22Rv1 (cell line): ENCODE measurements around the gene TRAF3.

Source experiments
- H3K27ac ChIP-seq: fragments of 450-650 bp; 2 replicates; pipeline ENCODE4 v1.5.1; 2017
- ZFX ChIP-seq: fragments of 450-650 bp; IDR thresholded peaks from 2 replicates; pipeline ENCODE4 v1.6.1; 2017; ENCODE audit warnings: antibody characterized with exemption, borderline replicate concordance
- TF ChIP-seq, protein P1 (sequence below): fragments of 450-650 bp; IDR thresholded peaks from 2 replicates; pipeline ENCODE4 v1.5.1; 2017; ENCODE audit warnings: mild to moderate bottlenecking

TRAF3 gene

DNA sequence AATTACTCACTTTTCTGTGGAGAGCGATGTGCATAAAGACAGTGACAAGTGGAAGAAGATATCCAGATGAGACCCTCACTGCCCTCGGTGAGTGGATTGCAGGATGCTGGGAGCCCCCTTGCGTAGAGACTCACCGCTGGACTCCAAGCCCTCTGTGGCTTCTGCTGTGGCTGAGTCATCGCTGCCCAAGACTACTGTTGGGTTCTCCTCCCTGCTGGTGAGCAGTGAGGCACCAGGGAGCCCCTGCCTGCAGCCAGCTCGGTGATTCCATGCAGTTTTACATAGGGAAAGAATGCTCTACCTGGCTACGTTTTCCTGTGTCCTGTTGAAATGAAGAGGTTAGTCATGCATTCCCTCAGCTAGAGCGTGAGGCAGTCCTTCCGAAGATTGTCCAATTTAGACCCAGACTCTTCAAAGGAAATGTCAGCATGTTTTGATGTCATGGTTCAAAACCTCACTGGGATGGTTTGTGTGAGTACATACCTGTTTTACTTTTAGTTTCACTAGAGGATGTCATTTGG, 28.2 kb downstream of the TRAF3 start:
- H3K27ac ChIP-seq, result no peak overlapping the region
- TF ChIP-seq, protein P1, sequence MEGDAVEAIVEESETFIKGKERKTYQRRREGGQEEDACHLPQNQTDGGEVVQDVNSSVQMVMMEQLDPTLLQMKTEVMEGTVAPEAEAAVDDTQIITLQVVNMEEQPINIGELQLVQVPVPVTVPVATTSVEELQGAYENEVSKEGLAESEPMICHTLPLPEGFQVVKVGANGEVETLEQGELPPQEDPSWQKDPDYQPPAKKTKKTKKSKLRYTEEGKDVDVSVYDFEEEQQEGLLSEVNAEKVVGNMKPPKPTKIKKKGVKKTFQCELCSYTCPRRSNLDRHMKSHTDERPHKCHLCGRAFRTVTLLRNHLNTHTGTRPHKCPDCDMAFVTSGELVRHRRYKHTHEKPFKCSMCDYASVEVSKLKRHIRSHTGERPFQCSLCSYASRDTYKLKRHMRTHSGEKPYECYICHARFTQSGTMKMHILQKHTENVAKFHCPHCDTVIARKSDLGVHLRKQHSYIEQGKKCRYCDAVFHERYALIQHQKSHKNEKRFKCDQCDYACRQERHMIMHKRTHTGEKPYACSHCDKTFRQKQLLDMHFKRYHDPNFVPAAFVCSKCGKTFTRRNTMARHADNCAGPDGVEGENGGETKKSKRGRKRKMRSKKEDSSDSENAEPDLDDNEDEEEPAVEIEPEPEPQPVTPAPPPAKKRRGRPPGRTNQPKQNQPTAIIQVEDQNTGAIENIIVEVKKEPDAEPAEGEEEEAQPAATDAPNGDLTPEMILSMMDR, result no peak
- TF ChIP-seq ZFX, result no peak

GRCh38 chr14:102805941-102806340, 28.7 kb downstream of the TRAF3 start:
- H3K27ac ChIP-seq, result no peak overlapping the region

DNA sequence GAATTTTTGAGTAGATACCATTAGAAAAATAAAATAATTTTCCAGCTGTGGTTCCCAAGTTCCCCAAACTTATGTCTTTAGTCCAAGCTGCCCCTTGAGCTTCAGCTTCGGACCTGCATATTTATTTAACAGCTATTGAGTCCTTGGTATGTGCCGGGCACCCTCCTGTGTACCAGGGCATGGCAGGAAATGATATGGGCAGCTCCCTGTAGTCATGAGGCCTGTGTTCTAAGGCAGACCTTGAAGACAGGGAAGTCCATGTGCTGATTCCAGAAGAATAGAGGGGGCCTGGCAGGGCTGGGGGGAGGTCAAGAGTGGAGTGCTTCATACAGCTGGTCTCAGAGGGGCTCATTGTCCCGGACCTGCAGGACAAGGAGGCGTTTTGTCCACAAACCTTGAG, 29.2 kb downstream of the TRAF3 start:
- no peak overlapping the region for H3K27ac ChIP-seq

More at GRCh38 chr14:102805941-102806340, 28.7 kb downstream of the TRAF3 start:
- no peak for TF ChIP-seq ZFX
- TF ChIP-seq, protein P1, result no peak

GRCh38 chr14:102807013-102807406, 29.8 kb downstream of the TRAF3 start:
- TF ChIP-seq, protein P1, result no peak
- no peak for TF ChIP-seq ZFX
- H3K27ac ChIP-seq, result no peak overlapping the region

More for the DNA sequence above, 29.2 kb downstream of the TRAF3 start:
- TF ChIP-seq ZFX, result no peak
- TF ChIP-seq, protein P1, result no peak

DNA sequence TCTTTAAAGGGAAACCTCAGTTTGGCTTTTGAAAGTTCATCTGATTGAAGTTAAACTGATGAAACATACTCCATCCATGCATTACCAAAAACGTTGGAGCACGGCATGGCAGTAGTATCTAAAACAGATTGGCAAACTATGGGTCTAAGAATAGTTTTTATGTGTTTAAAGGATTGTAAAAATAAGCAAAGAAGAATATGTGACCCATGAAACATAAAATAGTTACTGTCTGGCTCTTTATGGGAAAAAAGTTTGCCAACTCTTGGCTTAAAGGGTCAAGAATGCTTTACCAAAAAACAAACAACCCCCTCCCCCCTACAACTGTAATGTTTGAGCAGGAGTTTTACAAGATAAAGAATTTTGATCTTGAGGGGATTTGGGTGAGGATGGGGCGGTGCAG, 32.6 kb downstream of the TRAF3 start:
- peak overlapping the region; percentile 56; the same call in 1 of the 2 replicates for H3K27ac ChIP-seq

GRCh38 chr14:102810523-102810922, 33.3 kb downstream of the TRAF3 start:
- H3K27ac ChIP-seq, result peak overlapping the region; percentile 56
- TF ChIP-seq ZFX, result no peak
- TF ChIP-seq, protein P1, result no peak

More for the DNA sequence above, 32.6 kb downstream of the TRAF3 start:
- TF ChIP-seq, protein P1, result no peak
- TF ChIP-seq ZFX, result no peak

DNA sequence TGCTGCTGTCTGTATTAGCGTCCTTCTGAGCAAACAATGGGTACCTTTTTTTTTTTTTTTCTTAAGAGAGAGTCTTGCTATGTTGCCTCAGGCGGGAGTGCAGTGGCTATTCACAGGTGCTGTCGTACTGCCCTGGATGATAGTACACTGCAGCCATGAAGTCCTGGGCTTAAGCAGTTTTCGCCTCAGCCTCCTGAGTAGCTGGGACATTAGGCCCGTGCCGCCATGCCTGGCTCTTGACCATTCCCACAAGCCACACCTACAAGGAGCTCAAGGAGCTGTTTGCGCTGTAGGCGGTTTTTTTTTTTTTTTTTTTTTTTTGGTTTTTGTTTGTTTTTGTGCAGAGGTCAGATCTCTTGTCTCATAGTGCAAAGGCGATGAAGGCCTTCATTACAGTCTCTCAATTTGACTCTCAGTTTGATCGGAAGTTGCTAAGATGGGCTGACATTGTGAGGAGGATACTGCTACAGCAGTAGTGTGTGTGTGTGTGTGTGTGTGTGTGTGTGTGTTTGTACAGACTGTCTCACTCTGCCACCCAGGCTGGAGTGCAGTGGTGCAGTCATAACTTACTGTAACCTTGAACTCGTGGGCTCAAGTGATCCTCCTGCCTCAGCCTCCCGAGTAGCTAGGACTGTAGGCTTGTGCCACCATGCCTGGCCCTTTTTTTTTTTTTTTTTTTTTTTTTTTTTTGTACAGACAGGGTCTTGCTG, 34.2 kb downstream of the TRAF3 start:
- TF ChIP-seq, protein P1, result no peak
- TF ChIP-seq ZFX, result no peak
- peak overlapping the region; percentile 56 for H3K27ac ChIP-seq
